ENCODE results near the gene TLX2. TPM values are rescaled to one million over a fixed set of nuclear protein-coding genes. Genes with fewer than 3 reads are reported as not detected.

TLX2 gene
- total and polyA plus RNA-seq, 8 donors = 0.28 to 0.73 TPM; not detected in 6

GRCh38 chr2:74546004-74546403, 31.8 kb downstream of the TLX2 start:
- WGBS, 5 donors = 70 to 81% (median 74%) methylated on average over 3 of the region's 3 CpGs
- no peak for TF ChIP-seq POLR2A (IDR thresholded peaks at IDR 0.05)
- DNase-seq = no peak
- Histone ChIP-seq H3K9me3 (no peaks in the 10 kb centered on the region), H3K27ac (no peak overlapping the region), H3K4me3 (no peak overlapping the region), H3K27me3 (peaks cover 0 to 5% (median 0%) of the 10 kb centered on the region in 3 donors), H3K36me3 (no peaks in the 10 kb centered on the region), H3K4me1 (peaks cover 12 to 21% (median 16%) of the 10 kb centered on the region in 4 donors)
- intact Hi-C loops (cut with DNase I; ENCODE audit: low total_unique reads) = no loop called here

- Histone ChIP-seq H3K36me3 (no peaks in the 10 kb centered on the region), H3K4me3 (peak overlapping the region; percentile 47 to 63 (median 59)), H3K27ac (peak overlapping the region; percentile 71 to 80 (median 76)), H3K9me3 (no peaks in the 10 kb centered on the region), H3K27me3 (peaks cover 0 to 5% (median 0%) of the 10 kb centered on the region in 3 donors), H3K4me1 (peaks cover 14 to 35% (median 22%) of the 10 kb centered on the region in 4 donors)
- WGBS, 5 donors = 18 to 35% (median 25%) methylated on average over 14 to 26 of the region's 26 CpGs
- no peak for TF ChIP-seq POLR2AphosphoS5 (IDR thresholded peaks at IDR 0.05)
- TF ChIP-seq CTCF (IDR thresholded peaks at IDR 0.05) = no peak
- TF ChIP-seq POLR2A (IDR thresholded peaks at IDR 0.05) = no peak
- no peak for TF ChIP-seq EP300 (IDR thresholded peaks at IDR 0.05)
- intact Hi-C loops (cut with DNase I; ENCODE audit: low total_unique reads) = no loop called here
- no peak for DNase-seq
These were observed 34.1 kb downstream of the TLX2 start for GRCh38 chr2:74548285-74548899.

GRCh38 chr2:74548900-74549826, 34.9 kb downstream of the TLX2 start:
- 3 to 10% (median 4%) methylated on average over 18 to 85 of the region's 85 CpGs for WGBS, 5 donors
- peaks cover 14 to 43% (median 29%) of the 10 kb centered on the region in 4 donors for H3K4me1 ChIP-seq
- H3K27ac ChIP-seq = peak overlapping the region; percentile 71 to 80 (median 76)
- H3K27me3 ChIP-seq = peaks cover 0 to 5% (median 0%) of the 10 kb centered on the region in 3 donors
- intact Hi-C loops (cut with DNase I; ENCODE audit: low total_unique reads) = no loop called here
- H3K36me3 ChIP-seq = no peaks in the 10 kb centered on the region
- H3K4me3 ChIP-seq = peak overlapping the region; percentile 47 to 63 (median 59)
- no peaks in the 10 kb centered on the region for H3K9me3 ChIP-seq
- TF ChIP-seq CTCF (IDR thresholded peaks at IDR 0.05) = no peak
- TF ChIP-seq POLR2AphosphoS5 (IDR thresholded peaks at IDR 0.05) = peak in 1 of 3 donors; percentile 33
- peak; percentile 70 to 90 for DNase-seq

GRCh38 chr2:74550231-74550630, 36.0 kb downstream of the TLX2 start:
- Histone ChIP-seq H3K4me3 (no peak overlapping the region), H3K27me3 (peaks cover 0 to 5% (median 0%) of the 10 kb centered on the region in 3 donors), H3K36me3 (no peaks in the 10 kb centered on the region), H3K27ac (no peak overlapping the region), H3K9me3 (no peaks in the 10 kb centered on the region), H3K4me1 (peaks cover 14 to 46% (median 36%) of the 10 kb centered on the region in 4 donors)
- DNase-seq = no peak
- TF ChIP-seq EP300 (IDR thresholded peaks at IDR 0.05) (no peak), CTCF (IDR thresholded peaks at IDR 0.05) (no peak), POLR2AphosphoS5 (IDR thresholded peaks at IDR 0.05) (no peak), POLR2A (IDR thresholded peaks at IDR 0.05) (no peak)
- WGBS, 5 donors = 89 to 91% (median 91%) methylated on average over 7 of the region's 7 CpGs
- intact Hi-C loops (cut with DNase I; ENCODE audit: low total_unique reads) = no loop called here
